Adrenal gland (tissue), 5 donors: ENCODE data around the gene GPC6.

Experiments
- POLR2A ChIP-seq, 2 donors: fragments of 450-650 bp; IDR thresholded peaks; one replicate each; pipeline ENCODE4 v1.6.1; 2017; ENCODE audit warnings: antibody characterized with exemption in 2 of 2, mild to moderate bottlenecking in 2 of 2, moderate library complexity in 1 of 2
- TF ChIP-seq, protein P1 (sequence below), 6 experiments: fragments of 450-650 bp in 4 of 6; fragments of 200-600 bp in 2 of 6; sonication (generic) in 1 of 6; IDR thresholded peaks; 1 replicate in 5 of 6; 2 replicates in 1 of 6; pipeline versions ENCODE4 v1.5.1 to v1.8.0; 2016 to 2021; ENCODE audit warnings: antibody characterized with exemption in 6 of 6, mild to moderate bottlenecking in 2 of 6, moderate library complexity in 1 of 6
- donor health status: DM: no; HTN: no; CAD: no.

DNA sequence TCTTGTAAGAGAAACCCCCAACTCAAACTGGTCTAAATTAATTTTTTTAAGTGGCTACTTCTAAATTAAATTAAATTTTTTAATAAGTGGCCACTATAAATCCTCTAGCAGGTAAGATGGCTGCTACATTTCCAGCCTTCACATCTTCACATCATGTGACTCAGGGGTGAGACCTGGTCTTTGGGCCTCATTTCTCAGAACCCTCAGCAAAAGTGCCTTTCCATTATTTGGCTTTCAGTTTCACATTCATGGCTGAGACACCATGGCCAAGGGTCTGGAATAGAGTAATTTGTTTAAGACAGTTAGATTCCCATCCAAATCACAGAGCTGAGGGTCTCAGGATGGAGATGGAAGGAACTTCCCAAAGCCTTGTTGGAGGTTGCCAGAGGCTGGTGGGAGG is 1205.4 kb downstream of the GPC6 start:
- TF ChIP-seq, protein P1, sequence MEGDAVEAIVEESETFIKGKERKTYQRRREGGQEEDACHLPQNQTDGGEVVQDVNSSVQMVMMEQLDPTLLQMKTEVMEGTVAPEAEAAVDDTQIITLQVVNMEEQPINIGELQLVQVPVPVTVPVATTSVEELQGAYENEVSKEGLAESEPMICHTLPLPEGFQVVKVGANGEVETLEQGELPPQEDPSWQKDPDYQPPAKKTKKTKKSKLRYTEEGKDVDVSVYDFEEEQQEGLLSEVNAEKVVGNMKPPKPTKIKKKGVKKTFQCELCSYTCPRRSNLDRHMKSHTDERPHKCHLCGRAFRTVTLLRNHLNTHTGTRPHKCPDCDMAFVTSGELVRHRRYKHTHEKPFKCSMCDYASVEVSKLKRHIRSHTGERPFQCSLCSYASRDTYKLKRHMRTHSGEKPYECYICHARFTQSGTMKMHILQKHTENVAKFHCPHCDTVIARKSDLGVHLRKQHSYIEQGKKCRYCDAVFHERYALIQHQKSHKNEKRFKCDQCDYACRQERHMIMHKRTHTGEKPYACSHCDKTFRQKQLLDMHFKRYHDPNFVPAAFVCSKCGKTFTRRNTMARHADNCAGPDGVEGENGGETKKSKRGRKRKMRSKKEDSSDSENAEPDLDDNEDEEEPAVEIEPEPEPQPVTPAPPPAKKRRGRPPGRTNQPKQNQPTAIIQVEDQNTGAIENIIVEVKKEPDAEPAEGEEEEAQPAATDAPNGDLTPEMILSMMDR (IDR thresholded peaks at IDR 0.05) = no peak
- TF ChIP-seq POLR2A (IDR thresholded peaks at IDR 0.05) = no peak
